Measurements from ENCODE around the gene FNTB.

GRCh38 chr14:64971943-64972791 is 14.5 kb upstream of the FNTB start, which contains the start of gene RAB15:
- TF ChIP-seq CTCF (IDR thresholded peaks at IDR 0.05; ENCODE audit: insufficient read depth, low read length) = no peak
- no peak for TF ChIP-seq REST (IDR thresholded peaks at IDR 0.05; ENCODE audit: insufficient replicate concordance, low read depth)
- no peak for TF ChIP-seq GABPA (IDR thresholded peaks at IDR 0.05; ENCODE audit: low read depth)
- TF ChIP-seq POLR2AphosphoS5 (IDR thresholded peaks at IDR 0.05; ENCODE audit: low read depth) = no peak
- TF ChIP-seq SPI1 (IDR thresholded peaks at IDR 0.05; ENCODE audit: borderline replicate concordance, low read depth) = no peak

Measured in HL-60 (cell line).